ENCODE data around the gene ZRANB3. TPM values are rescaled to one million over a fixed set of nuclear protein-coding genes. Genes with fewer than 3 reads are reported as not detected.
A peak's percentile ranks its signal among the peaks of the same experiment; 100 is the strongest.
"Not testable (repeated sequence)": the region's sequence is repeated elsewhere in the genome, so short reads cannot be mapped to it uniquely, and the experiment has no call there.

The ZRANB3 gene
- total RNA-seq, 2 experiments from 2014 or later, result 21.4 to 21.5 TPM

DNA sequence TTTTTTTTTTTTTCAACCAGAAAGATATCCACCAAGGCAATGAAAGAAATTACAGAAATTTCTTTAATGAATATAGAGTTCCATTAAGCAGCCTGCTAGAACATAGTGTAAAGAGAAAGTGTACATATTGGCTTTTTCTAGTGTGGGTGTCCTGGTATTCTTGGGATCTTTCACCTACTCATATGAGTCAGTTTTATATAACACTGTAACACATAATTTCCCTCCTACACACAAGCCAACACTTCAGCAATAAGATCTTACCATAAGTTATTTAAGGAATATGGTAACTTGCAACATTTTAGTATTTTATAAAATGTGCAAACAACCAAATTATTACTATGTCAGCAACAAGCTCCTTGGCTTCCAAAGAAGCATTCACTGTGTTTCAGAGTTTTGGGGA lies 59.9 kb downstream of the ZRANB3 start:
- no peaks in the 10 kb centered on the region for H3K9me3 Mint-ChIP-seq
- DNase-seq (no peak), ATAC-seq (no peak)
- ChIA-PET CTCF (interaction anchor here (1.5 kb wide), 1 partner anchor 467 kb away, joined by 3 read pairs; no protein-coding TSS in a partner anchor), POLR2A (no interaction called here)
- H3K27me3 Mint-ChIP-seq, result no peaks in the 10 kb centered on the region
- intact Hi-C loops (cut with micrococcal nuclease), result loop anchor here (5.0 to 10.0 kb wide), 2 partner anchors 241 to 466 kb away; no protein-coding TSS in a partner anchor
- H3K36me3 Mint-ChIP-seq (ENCODE audit: low read depth), result no peaks in the 10 kb centered on the region
- TF ChIP-seq, protein P1, sequence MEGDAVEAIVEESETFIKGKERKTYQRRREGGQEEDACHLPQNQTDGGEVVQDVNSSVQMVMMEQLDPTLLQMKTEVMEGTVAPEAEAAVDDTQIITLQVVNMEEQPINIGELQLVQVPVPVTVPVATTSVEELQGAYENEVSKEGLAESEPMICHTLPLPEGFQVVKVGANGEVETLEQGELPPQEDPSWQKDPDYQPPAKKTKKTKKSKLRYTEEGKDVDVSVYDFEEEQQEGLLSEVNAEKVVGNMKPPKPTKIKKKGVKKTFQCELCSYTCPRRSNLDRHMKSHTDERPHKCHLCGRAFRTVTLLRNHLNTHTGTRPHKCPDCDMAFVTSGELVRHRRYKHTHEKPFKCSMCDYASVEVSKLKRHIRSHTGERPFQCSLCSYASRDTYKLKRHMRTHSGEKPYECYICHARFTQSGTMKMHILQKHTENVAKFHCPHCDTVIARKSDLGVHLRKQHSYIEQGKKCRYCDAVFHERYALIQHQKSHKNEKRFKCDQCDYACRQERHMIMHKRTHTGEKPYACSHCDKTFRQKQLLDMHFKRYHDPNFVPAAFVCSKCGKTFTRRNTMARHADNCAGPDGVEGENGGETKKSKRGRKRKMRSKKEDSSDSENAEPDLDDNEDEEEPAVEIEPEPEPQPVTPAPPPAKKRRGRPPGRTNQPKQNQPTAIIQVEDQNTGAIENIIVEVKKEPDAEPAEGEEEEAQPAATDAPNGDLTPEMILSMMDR (IDR thresholded peaks at IDR 0.05), result no peak
- H3K4me3 Mint-ChIP-seq, result no peak overlapping the region
- H3K4me1 Mint-ChIP-seq (ENCODE audit: low read depth), result peaks cover 8% of the 10 kb centered on the region
- H3K27ac Mint-ChIP-seq, result no peak overlapping the region

DNA sequence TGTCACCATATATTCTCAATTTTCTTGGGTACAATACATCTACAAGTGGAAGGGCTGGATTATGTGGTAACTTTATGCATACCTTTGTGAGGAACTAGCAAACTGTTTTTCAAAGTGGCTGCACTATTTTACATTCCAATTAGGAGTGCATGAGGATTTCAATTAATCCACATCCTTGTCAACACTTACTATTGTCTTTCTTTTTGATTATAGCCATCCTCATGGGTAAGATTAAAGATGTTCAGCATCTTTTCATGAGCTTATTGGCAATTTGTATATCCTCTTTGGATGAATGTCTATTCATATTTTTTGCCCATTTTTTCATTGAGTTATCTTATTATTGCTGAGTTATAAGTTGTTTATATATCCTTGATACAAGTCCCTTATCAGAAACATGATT lies 73.7 kb downstream of the ZRANB3 start:
- ATAC-seq (no peak), DNase-seq (no peak)
- intact Hi-C loops (cut with micrococcal nuclease), result no loop called here
- Mint-ChIP-seq H3K27me3 (no peaks in the 10 kb centered on the region), H3K27ac (no peak overlapping the region), H3K4me1 (ENCODE audit: low read depth) (no peaks in the 10 kb centered on the region), H3K9me3 (peaks cover 17% of the 10 kb centered on the region), H3K36me3 (ENCODE audit: low read depth) (peaks cover 16% of the 10 kb centered on the region), H3K4me3 (no peak overlapping the region)
- CTCF ChIA-PET, result no interaction called here
- POLR2A ChIA-PET, result interaction anchor here (0.6 kb wide), 1 partner anchor 9 kb away, joined by 3 read pairs; no protein-coding TSS in a partner anchor
- TF ChIP-seq, protein P1 (IDR thresholded peaks at IDR 0.05), result no peak

DNA sequence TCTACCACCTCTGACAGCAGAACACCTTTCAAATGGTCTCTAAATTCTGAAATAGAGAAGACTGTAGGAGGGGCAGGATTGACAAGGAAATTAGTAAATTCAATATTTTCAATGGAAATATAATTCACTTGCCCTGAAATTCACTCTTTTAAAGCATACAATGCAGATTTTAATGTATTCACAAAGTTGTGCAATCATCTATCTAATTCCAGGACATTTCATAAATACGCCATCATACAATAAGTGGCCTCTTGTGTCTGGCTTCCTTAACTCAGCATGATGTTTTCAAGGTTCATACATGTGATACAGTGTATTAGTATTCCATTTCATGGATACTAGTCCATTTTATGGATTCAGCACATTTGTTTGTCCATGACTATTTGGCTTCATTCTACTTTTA lies 74.2 kb downstream of the ZRANB3 start:
- intact Hi-C loops (cut with micrococcal nuclease), result no loop called here
- Mint-ChIP-seq H3K9me3 (peaks cover 20% of the 10 kb centered on the region), H3K4me1 (ENCODE audit: low read depth) (no peaks in the 10 kb centered on the region), H3K27ac (no peak overlapping the region), H3K4me3 (no peak overlapping the region), H3K27me3 (no peaks in the 10 kb centered on the region), H3K36me3 (ENCODE audit: low read depth) (peaks cover 18% of the 10 kb centered on the region)
- CTCF ChIA-PET, result no interaction called here
- POLR2A ChIA-PET, result no interaction called here
- TF ChIP-seq, protein P1 (IDR thresholded peaks at IDR 0.05), result no peak
- no peak for ATAC-seq
- no peak for DNase-seq

DNA sequence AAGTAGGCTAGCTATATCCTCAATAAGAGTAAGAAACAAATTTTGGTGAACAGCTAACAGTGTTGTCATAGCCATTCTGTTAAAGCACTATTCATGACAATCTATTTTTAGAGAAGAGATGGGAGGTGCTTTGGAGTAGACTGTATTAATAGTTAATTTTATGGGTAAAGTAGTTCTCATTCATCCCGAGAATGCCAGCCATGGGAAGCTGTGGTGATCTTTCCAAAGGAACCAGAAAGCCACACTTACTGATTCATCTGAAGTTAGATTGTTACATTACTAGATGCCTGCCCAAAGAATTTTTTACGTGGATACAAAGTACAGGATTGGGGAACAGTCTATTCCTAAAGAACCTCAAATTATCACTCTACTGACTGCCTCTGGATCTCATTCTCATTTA lies 74.6 kb downstream of the ZRANB3 start:
- TF ChIP-seq, protein P1 (IDR thresholded peaks at IDR 0.05), result no peak
- CTCF ChIA-PET, result no interaction called here
- no peak for ATAC-seq
- no peak overlapping the region for H3K4me3 Mint-ChIP-seq
- peaks cover 22% of the 10 kb centered on the region for H3K36me3 Mint-ChIP-seq (ENCODE audit: low read depth)
- no peaks in the 10 kb centered on the region for H3K27me3 Mint-ChIP-seq
- POLR2A ChIA-PET, result interaction anchor here (1.0 kb wide), 1 partner anchor 9 kb away, joined by 3 read pairs; no protein-coding TSS in a partner anchor
- no peaks in the 10 kb centered on the region for H3K4me1 Mint-ChIP-seq (ENCODE audit: low read depth)
- peaks cover 23% of the 10 kb centered on the region for H3K9me3 Mint-ChIP-seq
- H3K27ac Mint-ChIP-seq, result no peak overlapping the region
- no peak for DNase-seq
- intact Hi-C loops (cut with micrococcal nuclease), result no loop called here

DNA sequence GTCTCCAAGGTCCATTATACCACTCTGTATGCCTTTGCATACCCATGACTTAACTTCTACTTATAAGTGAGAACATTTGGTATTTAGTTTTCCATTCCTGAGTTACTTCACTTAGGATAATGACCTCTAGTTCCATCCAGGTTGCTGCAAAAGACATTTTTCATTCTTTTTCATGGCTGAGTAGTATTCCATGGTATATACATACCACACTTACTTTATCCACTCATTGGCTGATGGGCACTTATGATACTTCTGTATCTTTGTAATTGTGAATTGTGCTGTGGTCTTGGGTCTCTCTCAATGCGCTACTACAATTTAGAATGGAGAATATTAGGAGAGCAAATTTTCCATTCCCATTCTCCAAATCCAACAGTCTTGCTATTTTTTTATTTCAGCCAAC lies 76.4 kb downstream of the ZRANB3 start:
- H3K4me1 Mint-ChIP-seq (ENCODE audit: low read depth), result no peaks in the 10 kb centered on the region
- no peak overlapping the region for H3K27ac Mint-ChIP-seq
- ATAC-seq (no peak), DNase-seq (no peak)
- H3K4me3 Mint-ChIP-seq, result no peak overlapping the region
- H3K36me3 Mint-ChIP-seq (ENCODE audit: low read depth), result peaks cover 22% of the 10 kb centered on the region
- CTCF ChIA-PET, result interaction anchor here (0.6 kb wide), 1 partner anchor 909 kb away, joined by 3 read pairs; no protein-coding TSS in a partner anchor
- intact Hi-C loops (cut with micrococcal nuclease), result no loop called here
- peaks cover 25% of the 10 kb centered on the region for H3K9me3 Mint-ChIP-seq
- TF ChIP-seq, protein P1 (IDR thresholded peaks at IDR 0.05), result no peak
- POLR2A ChIA-PET, result no interaction called here
- H3K27me3 Mint-ChIP-seq, result no peaks in the 10 kb centered on the region

DNA sequence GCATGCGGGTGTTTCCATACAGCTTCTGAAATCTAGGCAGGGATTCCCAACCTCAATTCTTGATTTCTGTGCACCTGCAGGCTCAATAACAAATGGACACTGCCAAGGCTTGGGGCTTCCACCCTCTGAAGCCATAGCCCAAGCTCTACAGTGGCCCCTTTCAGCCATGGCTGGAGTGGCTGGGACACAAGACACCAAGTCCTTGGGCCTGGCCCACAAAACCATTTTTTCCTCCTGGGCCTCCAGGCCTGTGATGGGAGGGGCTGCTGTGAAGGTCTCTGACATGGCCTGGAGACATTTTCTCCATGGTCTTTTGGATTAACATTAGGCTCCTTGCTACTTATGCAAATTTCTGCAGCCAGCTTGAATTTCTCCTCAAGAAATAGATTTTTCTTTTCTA lies 78.0 kb downstream of the ZRANB3 start:
- H3K27me3 Mint-ChIP-seq; ATAC-seq; CTCF ChIA-PET; POLR2A ChIA-PET; intact Hi-C loops (cut with micrococcal nuclease); H3K4me1 Mint-ChIP-seq (ENCODE audit: low read depth); H3K4me3 Mint-ChIP-seq; H3K27ac Mint-ChIP-seq: not testable (repeated sequence)
- peak; percentile 8 for DNase-seq
- Mint-ChIP-seq H3K36me3 (ENCODE audit: low read depth) (peaks cover 21% of the 10 kb centered on the region), H3K9me3 (peaks cover 25% of the 10 kb centered on the region)
